NCI-H1048 (cell line): ENCODE measurements around the gene ZNF726.
"Not testable (repeated sequence)": the region's sequence is repeated elsewhere in the genome, so short reads cannot be mapped to it uniquely, and the experiment has no call there.

Experiments used
- DNase-seq: peaks from one replicate; lab custom pipeline; 2025; lab: John Stamatoyannopoulos, UW

The ZNF726 gene

DNA sequence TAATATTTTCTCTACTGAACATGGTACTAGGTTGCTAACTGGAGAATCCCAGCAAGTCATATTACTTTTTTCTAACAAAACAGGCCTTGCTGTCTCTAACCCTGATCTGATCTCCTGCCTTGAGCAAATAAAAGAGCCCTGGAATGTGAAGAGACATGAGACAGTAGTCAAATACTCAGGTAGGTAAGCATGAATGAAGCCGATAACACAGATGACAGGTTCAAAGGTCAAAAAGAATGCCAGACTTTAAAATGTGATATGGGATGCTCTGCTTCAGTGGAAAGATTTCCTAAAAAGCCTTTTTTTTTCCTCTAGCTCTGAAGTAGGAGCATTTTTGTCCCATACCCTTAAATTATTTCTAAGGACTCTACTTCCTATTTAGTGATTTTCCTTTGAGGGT is 28.7 kb downstream of the ZNF726 start:
- DNase-seq = no peak

DNA sequence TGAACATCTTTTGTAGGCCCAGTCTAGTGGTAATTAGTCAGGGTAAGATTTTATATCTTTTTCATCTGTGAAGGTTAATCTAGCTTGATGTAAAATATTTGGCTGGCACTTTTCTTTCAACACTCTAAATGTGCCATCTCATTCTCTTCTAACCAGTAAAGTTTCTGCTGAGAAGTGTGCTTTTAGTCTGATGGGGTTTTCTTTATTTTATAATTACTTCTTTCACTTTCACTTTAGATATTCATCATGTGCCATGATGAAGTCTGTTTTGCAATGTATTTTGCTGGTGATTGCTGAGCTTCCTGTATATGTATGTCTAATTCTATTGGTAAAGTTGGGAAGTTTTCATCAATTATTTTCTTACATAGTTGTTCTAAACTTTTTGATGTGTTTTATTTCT is 31.9 kb downstream of the ZNF726 start:
- DNase-seq = no peak

DNA sequence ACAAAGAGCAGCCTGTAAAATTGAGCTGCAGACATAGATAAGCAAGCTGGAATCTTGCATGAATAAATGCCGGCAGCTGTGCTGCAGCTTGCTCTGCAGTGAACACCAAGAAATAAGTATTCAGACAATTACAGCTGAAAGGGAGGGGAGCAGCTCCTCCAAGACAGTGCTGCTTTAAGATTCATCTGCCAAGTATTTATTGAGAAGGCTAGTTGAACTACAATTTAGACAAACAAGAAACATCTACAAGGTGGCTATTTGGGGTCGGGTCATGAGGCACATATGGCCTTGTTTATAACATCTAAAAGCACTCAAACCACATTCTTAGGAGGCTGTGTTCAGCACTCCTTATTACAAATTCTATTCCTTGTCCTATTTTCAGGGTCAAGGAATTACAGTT is 34.9 kb downstream of the ZNF726 start:
- DNase-seq = no peak

DNA sequence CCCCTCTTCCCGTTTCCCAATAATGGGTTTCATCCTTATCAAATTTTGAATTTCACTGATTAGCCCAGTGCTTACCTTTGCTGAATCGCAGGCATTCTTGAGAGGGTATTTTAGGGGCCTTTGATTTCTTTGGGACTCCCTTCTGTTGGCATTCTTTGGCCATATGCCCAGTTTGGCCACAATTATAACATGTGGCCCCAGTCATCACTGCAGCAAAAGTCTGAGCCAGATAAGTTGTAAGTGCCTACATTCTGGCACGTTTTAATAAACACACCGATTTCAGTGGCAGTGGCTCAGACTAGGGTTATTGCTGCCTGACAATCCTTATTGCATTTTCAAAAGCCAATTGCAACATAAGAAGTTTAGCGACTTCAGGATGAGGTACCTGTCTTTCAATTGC is 41.4 kb downstream of the ZNF726 start:
- DNase-seq = no peak

DNA sequence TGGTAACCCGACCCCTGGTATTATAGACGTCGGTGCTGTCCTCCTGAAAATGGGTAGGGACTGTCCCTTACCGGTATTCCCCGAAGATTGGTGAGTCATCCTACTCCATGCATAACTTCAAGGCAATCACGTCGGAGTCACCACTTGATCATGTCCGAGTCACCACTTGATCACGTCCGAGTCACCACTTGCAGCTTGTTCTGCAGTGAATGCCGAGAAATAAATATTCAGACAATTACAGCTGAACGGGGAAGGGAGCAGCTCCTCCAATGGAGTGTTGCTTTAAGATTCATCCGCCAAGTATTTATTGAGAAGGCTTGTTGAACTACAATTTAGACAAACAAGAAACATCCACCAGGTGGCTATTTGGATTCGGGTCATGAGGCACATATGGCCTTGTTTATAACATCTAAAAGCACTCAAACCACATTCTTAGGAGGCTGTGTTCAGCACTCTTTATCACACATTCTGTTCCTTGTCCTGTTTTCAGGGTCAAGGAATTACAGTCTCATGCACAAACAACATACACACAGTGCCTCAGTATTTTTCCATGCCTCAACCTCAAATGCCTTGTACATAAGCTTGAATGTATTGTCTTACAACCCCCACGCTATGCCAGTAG is 43.1 kb downstream of the ZNF726 start:
- no peak for DNase-seq

DNA sequence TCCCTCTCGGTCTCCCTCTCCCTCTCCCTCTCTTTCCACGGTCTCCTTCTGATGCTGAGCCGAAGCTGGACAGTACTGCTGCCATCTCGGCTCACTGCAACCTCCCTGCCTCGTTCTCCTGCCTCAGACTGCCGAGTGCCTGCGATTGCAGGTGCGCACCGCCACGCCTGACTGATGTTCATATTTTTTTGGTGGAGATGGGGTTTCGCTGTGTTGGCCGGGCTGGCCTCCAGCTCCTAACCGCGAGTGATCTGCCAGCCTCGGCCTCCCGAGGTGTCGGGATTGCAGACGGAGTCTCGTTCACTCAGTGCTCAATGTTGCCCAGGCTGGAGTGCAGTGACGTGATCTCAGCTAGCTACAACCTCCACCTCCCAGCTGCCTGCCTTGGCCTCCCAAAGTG is 48.7 kb downstream of the ZNF726 start:
- DNase-seq = not testable (repeated sequence)

DNA sequence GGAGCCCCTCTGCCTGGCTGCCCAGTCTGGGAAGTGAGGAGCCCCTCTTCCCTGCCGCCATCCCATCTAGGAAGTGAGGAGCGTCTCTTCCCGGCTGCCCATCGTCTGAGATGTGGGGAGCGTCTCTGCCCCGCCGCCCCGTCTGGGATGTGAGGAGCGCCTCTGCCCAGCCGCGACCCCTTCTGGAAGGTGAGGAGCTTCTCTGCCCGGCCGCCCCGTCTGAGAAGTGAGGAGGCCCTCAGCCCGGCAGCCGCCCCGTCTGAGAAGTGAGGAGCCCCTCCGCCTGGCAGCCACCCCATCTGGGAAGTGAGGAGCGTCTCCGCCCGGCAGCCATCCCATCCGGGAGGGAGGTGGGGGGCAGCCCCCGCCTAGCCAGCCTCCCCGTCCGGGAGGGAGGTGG is 49.2 kb downstream of the ZNF726 start:
- not testable (repeated sequence) for DNase-seq

DNA sequence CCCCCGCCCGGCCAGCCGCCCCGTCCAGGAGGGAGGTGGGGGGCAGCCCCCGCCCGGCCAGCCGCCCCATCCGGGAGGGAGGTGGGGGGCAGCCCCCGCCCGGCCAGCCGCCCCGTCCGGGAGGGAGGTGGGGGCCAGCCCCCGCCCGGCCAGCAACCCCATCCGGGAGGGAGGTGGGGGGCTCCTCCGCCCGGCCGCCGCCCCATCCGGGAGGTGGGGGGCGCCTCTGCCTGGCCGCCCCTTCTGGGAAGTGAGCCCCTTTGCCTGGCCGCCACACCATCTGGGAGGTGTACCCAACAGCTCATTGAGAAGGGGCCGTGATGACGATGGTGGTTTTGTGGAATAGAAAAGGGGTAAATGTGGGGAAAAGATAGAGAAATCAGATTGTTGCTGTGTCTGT is 49.6 kb downstream of the ZNF726 start:
- DNase-seq = not testable (repeated sequence)

DNA sequence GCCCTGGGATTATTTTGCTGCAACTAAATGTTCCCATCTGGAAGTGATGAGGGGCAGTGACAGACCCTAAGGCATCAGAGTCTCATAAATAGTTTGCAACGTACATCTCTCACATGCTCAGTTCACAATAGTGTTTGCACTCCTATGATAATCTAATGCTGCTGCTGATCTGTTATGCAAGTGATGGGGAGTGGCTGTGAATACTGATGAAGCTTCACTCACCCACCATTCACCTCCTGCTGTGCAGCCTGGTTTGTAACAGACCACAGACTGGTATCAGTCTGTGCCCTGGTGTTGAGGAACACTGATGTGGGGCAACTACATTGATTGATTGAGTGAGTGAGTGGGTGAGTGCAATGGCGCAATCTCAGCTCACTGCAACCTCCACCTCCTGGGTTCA is 54.9 kb downstream of the ZNF726 start:
- no peak for DNase-seq

DNA sequence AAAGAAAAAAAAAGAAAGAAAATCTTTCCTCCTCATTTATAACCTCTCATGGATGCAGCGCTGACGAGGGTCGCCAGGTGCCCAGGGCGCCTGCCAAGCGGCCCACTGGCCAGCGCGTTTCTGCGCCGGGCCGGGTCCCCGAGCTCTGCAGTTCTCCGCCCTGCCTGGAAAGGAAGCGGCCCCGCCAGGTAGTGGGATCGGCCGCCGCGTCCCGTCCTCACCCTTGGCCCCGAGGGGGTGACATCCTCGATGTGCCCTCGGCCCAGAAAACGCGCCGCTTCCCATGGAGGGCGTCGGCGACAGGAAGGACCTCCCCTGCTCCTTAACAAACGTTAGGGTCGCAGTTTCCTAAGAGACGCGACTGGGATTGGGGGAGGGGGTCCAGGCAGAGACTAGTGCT is 56.9 kb downstream of the ZNF726 start:
- no peak for DNase-seq

DNA sequence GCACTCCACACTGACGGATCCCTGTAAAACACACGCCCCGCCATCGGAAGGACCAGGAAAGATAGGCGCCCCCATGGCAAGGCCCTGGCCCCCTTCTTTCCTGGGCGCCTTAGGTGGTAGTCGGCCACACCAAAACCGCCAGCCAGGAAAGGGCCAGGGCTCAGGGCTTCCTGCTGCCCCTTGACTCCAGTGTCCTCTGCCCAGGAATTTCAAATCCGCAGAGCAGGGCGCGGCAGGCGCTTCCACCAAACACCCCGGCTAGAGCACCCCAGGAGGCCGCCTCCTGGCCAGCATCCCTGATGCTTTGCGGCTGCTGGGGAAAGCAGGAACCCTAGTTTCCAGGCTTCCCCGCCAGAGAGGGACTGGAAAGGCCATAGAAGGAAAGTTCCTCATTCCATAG is 57.5 kb downstream of the ZNF726 start:
- no peak for DNase-seq

DNA sequence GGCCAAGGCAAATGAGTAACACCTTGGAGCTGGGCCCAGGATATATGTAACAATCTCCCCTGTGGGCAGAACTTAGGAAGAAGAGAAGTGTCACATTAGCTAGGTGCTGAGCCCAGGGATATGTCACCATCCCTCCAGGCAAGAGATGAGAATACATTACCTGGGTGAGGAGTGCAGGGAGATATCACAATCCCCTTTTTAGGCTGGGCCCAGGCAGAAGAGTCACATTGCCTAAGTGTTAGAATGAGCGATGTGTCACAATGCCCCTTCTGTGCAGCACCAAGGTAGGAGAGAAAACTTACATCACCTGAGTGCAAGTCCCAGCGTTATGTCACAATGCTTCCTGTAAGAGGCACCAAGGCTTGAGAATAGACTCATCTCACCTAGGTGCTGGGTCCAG is 60.3 kb downstream of the ZNF726 start:
- no peak for DNase-seq

DNA sequence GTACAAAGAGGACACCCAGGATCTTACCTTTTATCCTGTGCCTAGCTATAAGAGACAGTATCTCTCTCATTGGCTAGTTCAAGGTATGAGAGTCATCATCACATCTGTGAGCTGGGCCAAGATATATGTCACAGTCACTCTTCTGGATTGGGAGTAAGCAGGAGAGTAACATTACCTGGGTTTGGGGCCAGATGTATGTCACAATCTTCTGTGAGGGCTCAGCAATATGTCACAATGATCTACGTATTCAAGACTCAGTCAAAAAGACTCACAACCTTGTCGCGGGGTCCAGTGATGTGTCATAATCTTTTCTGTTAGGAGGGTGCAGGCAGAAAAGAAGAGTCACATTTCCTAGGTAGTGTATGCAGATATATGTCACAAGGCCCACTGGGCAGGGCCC is 61.9 kb downstream of the ZNF726 start:
- not testable (repeated sequence) for DNase-seq

DNA sequence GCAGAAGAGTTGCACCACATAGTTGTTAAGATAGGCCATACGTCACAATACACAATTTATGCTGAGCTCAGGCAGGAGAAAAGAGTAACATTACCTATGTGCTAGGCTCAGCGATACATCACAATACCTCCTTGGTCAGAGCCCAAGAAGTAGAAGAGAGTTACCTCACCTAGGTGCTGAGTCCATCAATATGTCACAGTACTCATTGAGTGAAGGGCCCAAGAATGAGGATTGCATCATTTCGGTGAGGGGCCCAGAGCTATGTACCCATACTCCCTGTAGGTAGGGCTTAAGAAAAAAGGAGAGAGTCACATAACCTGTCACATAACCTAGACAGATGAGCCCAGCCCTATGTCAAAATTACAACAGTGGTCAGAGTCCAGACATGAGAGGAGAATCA is 62.6 kb downstream of the ZNF726 start:
- not testable (repeated sequence) for DNase-seq

DNA sequence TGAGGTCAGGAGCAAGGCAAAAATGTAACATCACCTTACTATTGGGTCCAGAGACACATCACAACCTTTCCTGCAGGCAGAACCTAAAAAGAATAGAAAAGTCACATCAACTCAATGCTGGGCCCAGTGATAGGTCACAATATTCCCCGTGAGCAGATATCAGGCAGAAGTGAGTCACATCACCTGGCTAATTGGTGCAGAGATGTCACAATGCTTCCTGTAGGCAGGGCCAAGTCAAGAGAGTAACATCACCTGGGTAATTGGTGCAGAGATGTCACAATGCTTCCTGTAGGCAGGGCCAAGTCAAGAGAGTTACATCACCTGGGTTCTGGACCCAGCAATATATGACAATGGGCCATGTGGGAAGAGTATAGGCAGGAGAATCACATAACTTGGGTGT is 63.4 kb downstream of the ZNF726 start:
- no peak for DNase-seq

DNA sequence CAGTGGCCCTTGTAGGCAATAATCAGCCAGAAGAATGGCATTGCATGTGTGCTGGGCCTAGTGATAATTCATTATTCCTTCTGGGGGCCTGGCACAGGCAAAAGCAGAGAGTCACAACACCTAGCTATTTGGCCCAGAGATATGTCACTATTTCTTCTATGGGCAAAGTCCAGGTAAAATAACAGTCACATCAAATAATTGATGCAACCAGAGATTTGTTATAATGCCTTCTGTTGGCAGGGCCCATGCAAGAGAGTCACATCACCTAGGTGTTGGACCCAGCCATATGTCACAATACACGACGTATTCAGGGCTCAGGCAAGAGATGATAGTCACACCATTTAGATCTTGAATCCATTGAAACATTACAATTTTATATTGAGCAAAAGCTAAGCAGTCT is 66.1 kb downstream of the ZNF726 start:
- DNase-seq = no peak

DNA sequence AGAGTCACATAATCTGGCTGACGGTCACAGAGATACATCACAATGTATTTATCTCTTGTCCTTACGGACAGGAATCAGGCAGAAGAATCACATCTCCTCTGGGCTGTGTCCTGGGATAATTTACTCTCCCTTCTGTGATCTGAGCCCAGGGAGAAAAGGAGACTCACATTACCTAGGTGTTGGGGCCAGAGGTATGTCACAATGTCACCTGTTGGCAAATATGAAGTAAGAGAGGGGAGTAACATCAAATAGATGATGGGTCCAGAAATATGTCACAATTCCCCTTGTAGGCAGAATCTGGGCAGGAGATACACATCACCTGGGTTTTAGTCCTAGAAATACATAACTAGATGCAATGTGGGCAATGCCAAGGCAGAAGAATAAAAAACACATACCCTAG is 67.2 kb downstream of the ZNF726 start:
- DNase-seq = no peak

DNA sequence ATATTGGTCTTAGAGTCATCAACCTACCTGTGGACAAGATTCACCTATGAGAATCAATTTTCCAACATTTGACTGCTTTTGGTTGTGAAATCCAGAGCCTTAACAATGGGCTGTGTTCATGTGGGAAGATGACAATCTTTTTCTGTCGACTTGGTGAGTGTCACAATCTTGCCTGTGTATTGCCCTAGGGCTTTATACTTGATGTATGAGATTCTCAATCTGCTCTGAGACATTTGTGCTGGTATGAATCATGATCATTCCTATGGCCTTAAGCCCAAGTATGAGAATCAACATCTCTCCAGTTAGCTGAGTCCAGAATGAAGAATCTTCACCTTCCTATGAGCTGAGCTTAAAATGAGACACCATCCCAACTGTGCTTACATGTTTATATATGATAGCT is 68.7 kb downstream of the ZNF726 start:
- DNase-seq = no peak
